Epithelial cell of proximal tubule (primary cell): ENCODE results near the gene C9orf50. TPM values are rescaled to one million over a fixed set of nuclear protein-coding genes. Genes with fewer than 3 reads are reported as not detected.

Experiments
- DNase-seq: peaks from one replicate; pipeline ENCODE4 v3.0.0-alpha.2; 2011; ENCODE audit warnings: low read depth
- H3K4me3 ChIP-seq: 2 replicates; pipeline ENCODE4 v1.5.1; 2011; ENCODE audit warnings: low read depth, mild to moderate bottlenecking, low read length
- CTCF ChIP-seq: conservative IDR thresholded peaks from 2 replicates; pipeline ENCODE4 v1.5.1; 2012; ENCODE audit warnings: low read depth, mild to moderate bottlenecking, low read length
- total RNA-seq: library from RNA; depleted of rRNA; stranded (reverse); fragments of >200 nt; gene quantifications from 2 replicates; pipeline ENCODE4 v1.2.3, GENCODE V29; 2015

The C9orf50 gene
- total RNA-seq, 1 donor from 2014 or later = 0.69 TPM

- H3K4me3 ChIP-seq = peak within 1 kb of the TSS; percentile 99
- TF ChIP-seq CTCF = no peak
- DNase-seq = no peak
Measured at GRCh38 chr9:129626079-129626624, 5.3 kb upstream of the C9orf50 start, which contains the start of gene NTMT1. TSS of gene NTMT1 (plus strand) at chr9:129626163. CDS start at chr9:129632704, 6,541 bp downstream.

- DNase-seq = no peak
- no peak overlapping the region for H3K4me3 ChIP-seq
- TF ChIP-seq CTCF = no peak
Measured at GRCh38 chr9:129624947-129625346, 4.0 kb upstream of the C9orf50 start.

GRCh38 chr9:129624168-129624759 lies 3.4 kb upstream of the C9orf50 start:
- DNase-seq = no peak

GRCh38 chr9:129623331-129623730 lies 2.4 kb upstream of the C9orf50 start:
- no peak overlapping the region for H3K4me3 ChIP-seq
- TF ChIP-seq CTCF = no peak
- DNase-seq = no peak

More at GRCh38 chr9:129624168-129624759, 3.4 kb upstream of the C9orf50 start:
- no peak overlapping the region for H3K4me3 ChIP-seq
- TF ChIP-seq CTCF = peak; percentile 88

- peak overlapping the region; percentile 59 for H3K4me3 ChIP-seq
- no peak for DNase-seq
- peak; percentile 11 for TF ChIP-seq CTCF
Measured at GRCh38 chr9:129619787-129620668, 873 bp downstream of the C9orf50 start.

GRCh38 chr9:129617167-129617566 lies 3.7 kb downstream of the C9orf50 start:
- no peak for DNase-seq
- peak; percentile 80 for TF ChIP-seq CTCF
- no peak overlapping the region for H3K4me3 ChIP-seq
